SH-SY5Y (cell line): ENCODE measurements around the gene LRIG1.

Source experiments
- GATA2 ChIP-seq: IDR thresholded peaks from 2 replicates; pipeline ENCODE4 v1.6.1; 2011; ENCODE audit warnings: mild to moderate bottlenecking, low read depth, low read length
- GATA3 ChIP-seq: IDR thresholded peaks from 2 replicates; pipeline ENCODE4 v1.6.1; 2011; ENCODE audit warnings: low read depth, mild to moderate bottlenecking, low read length, moderate library complexity

- TF ChIP-seq GATA2, result no peak
- TF ChIP-seq GATA3, result no peak
These were observed 124.3 kb downstream of the LRIG1 start for GRCh38 chr3:66376568-66376967.
